DND-41 (cell line): ENCODE data around the gene AKR1A1.
"Not testable (repeated sequence)": the region's sequence is repeated elsewhere in the genome, so short reads cannot be mapped to it uniquely, and the experiment has no call there.

Experiments used
- ATAC-seq: fragments of 200-7000 bp; cut with Tn5 transposase; 3 replicates; pipeline ENCODE4 v1.9.1; 2021; ENCODE audit warnings: low read depth; ENCODE audit not compliant: insufficient read depth
- DNase-seq: peaks from one replicate; pipeline ENCODE4 v3.0.0-alpha.2; 2020
- H2AFZ ChIP-seq: 2 replicates; pipeline ENCODE4 v1.6.0; 2012; ENCODE audit warnings: low read depth, low read length
- H3K27ac ChIP-seq: 2 replicates; pipeline ENCODE4 v1.5.1; 2012; ENCODE audit warnings: low read length, inconsistent platforms
- H3K27me3 ChIP-seq: fragments of 200-600 bp; sonication (generic); 2 replicates; pipeline ENCODE4 v1.6.0; 2012; ENCODE audit warnings: low read length, mild to moderate bottlenecking, inconsistent platforms; ENCODE audit not compliant: insufficient read depth, poor library complexity
- H3K36me3 ChIP-seq: 2 replicates; pipeline ENCODE4 v1.5.1; 2012; ENCODE audit warnings: low read length, inconsistent platforms; ENCODE audit not compliant: insufficient read depth
- H3K4me1 ChIP-seq: 2 replicates; pipeline ENCODE4 v1.5.1; 2012; ENCODE audit warnings: mild to moderate bottlenecking, low read length; ENCODE audit not compliant: insufficient read depth
- H3K4me2 ChIP-seq: 2 replicates; pipeline ENCODE4 v1.6.0; 2012; ENCODE audit warnings: mild to moderate bottlenecking, moderate library complexity, low read length, inconsistent platforms; ENCODE audit not compliant: insufficient read depth
- H3K4me3 ChIP-seq, 2 experiments: fragments of 200-600 bp in 1 of 2; shearing (Covaris generic) in 1 of 2; 2 replicates each; pipeline ENCODE4 v1.5.1; 2012 to 2016; ENCODE audit warnings: inconsistent platforms in 2 of 2, low read length in 2 of 2, mild to moderate bottlenecking in 2 of 2, low read depth in 1 of 2, moderate library complexity in 1 of 2
- H3K79me2 ChIP-seq: 2 replicates; pipeline ENCODE4 v1.6.0; 2012; ENCODE audit warnings: low read length, inconsistent platforms; ENCODE audit not compliant: insufficient read depth
- H3K9ac ChIP-seq: 2 replicates; pipeline ENCODE4 v1.6.0; 2012; ENCODE audit warnings: low read depth, mild to moderate bottlenecking, inconsistent platforms, low read length, moderate library complexity
- H3K9me3 ChIP-seq: 2 replicates; pipeline ENCODE4 v1.5.1; 2012; ENCODE audit warnings: low read length, moderate library complexity, mild to moderate bottlenecking, inconsistent platforms; ENCODE audit not compliant: insufficient read depth, severe bottlenecking
- H4K20me1 ChIP-seq: 2 replicates; pipeline ENCODE4 v1.6.0; 2012; ENCODE audit warnings: low read length; ENCODE audit not compliant: insufficient read depth
- EZH2 ChIP-seq: IDR thresholded peaks from 3 replicates; pipeline ENCODE4 v1.6.1; 2012; ENCODE audit warnings: borderline replicate concordance, low read depth, mild to moderate bottlenecking, moderate library complexity, low read length, inconsistent platforms; ENCODE audit not compliant: severe bottlenecking
- TF ChIP-seq, protein P1 (sequence below): IDR thresholded peaks from 2 replicates; pipeline ENCODE4 v1.5.1; 2012; ENCODE audit warnings: borderline replicate concordance, low read length, moderate library complexity, mild to moderate bottlenecking; ENCODE audit not compliant: poor library complexity, severe bottlenecking; ENCODE audit errors: extremely low read depth

Gene AKR1A1

DNA sequence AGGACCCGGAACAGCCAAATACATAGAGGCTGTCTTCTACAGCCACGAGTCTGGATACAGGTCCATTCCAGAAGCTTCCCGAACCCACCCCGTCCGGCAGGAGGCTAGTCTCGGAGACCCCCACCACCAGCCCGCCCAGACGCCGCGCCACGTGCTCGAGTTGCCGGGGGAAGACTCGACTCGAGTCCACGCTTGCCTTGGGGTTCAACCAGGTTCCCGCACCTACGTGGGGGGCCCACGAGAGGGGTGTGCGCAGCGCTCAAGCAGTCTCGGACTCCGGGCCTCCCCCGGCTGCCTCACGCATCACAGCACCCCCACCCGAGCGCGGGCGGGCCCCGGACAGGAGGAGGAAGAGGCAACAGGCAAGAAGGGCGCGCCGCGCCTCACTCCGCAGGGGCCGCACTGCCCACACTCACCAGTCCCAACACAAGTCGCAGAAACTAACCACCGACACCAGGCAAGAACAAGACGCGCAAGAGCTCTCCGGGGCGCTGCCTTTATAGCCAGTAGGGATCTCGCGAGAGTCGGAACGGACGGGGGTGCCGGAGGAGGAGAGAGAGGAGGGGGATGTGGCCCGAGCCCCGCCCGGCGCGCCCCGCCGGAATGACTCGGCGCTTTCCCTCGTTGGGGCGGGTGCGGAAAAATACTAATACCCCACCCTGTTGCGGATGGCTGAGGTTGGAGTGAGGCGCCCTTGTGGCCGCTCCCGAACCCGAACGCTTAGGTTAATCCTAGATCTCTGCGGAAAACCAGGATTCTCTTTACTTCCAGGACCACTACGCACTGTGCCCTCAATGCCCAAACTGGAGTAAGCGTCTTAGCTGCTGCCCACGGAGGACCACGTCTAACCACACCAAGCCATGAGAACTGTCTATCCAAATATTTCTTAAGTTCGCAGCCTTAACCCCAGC is 29.0 kb upstream of the AKR1A1 start, which contains the start of gene PRDX1:
TSS of gene PRDX1 (minus strand) at position 472 of the 911 bp plus-strand sequence. CDS start 2,841 bp downstream, outside the sequence.
- peaks cover 16% of the 10 kb centered on the region; the same call in 1 of the 2 replicates for H4K20me1 ChIP-seq
- H3K36me3 ChIP-seq, result peaks cover 21% of the 10 kb centered on the region
- H3K4me3 ChIP-seq, result peak within 1 kb of the TSS; percentile 75 to 95
- H3K27ac ChIP-seq, result peak within 1 kb of the TSS; percentile 96
- DNase-seq (peak; percentile 98), ATAC-seq (peak; percentile 87)
- peaks cover 46% of the 10 kb centered on the region for H3K4me1 ChIP-seq
- TF ChIP-seq, protein P1, sequence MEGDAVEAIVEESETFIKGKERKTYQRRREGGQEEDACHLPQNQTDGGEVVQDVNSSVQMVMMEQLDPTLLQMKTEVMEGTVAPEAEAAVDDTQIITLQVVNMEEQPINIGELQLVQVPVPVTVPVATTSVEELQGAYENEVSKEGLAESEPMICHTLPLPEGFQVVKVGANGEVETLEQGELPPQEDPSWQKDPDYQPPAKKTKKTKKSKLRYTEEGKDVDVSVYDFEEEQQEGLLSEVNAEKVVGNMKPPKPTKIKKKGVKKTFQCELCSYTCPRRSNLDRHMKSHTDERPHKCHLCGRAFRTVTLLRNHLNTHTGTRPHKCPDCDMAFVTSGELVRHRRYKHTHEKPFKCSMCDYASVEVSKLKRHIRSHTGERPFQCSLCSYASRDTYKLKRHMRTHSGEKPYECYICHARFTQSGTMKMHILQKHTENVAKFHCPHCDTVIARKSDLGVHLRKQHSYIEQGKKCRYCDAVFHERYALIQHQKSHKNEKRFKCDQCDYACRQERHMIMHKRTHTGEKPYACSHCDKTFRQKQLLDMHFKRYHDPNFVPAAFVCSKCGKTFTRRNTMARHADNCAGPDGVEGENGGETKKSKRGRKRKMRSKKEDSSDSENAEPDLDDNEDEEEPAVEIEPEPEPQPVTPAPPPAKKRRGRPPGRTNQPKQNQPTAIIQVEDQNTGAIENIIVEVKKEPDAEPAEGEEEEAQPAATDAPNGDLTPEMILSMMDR, result peak; percentile 25
- TF ChIP-seq EZH2, result no peak
- H2AFZ ChIP-seq, result peak within 1 kb of the TSS; percentile 97
- H3K27me3 ChIP-seq, result no peaks in the 10 kb centered on the region
- peaks cover 49% of the 10 kb centered on the region for H3K79me2 ChIP-seq
- H3K9me3 ChIP-seq, result no peaks in the 10 kb centered on the region
- H3K4me2 ChIP-seq, result peak within 1 kb of the TSS; percentile 78
- H3K9ac ChIP-seq, result peak within 1 kb of the TSS; percentile 90

DNA sequence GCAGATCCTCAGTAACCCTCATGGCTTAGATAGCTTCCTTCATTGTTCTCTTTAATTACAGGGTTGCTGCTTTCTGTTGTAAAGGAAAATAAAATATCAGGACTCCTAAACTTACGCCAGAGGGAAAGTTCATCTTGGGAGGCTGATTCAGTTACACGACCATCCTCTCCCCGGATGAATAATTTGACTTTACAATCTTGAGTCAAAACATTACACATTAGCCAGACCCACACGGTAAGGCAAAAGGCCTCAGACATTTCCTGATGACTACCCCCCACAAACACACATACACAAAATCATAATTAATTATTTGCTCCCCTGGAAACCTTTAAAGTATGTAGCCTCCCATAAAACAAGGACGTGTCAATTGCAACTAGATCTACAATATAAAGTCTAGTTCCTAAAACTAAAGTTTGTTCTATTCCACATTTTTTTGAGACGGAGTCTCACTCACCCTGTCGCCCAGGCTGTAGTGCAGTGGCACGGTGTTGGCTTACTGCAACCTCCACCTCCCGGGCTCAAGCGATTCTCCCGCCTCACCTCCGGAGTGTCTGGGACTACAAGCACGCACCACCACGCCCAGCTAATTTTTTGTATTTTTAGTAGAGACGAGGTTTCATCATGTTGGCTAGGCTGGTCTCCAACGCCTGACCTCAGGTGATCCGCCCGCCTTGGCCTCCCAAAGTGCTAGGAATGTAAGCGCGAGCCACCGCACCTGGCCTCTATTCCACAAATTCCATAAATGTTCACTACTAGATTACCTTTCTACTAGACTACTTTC is 28.1 kb upstream of the AKR1A1 start:
- TF ChIP-seq, protein P1, result no peak
- H3K36me3 ChIP-seq, result peaks cover 13% of the 10 kb centered on the region
- peak overlapping the region; percentile 90 for H3K9ac ChIP-seq
- DNase-seq, result no peak
- no peaks in the 10 kb centered on the region for H3K27me3 ChIP-seq
- H3K27ac ChIP-seq, result peak overlapping the region; percentile 96
- peak overlapping the region; percentile 97 for H2AFZ ChIP-seq
- H3K9me3 ChIP-seq, result no peaks in the 10 kb centered on the region
- no peak for ATAC-seq
- H4K20me1 ChIP-seq, result peaks cover 10% of the 10 kb centered on the region; the same call in 1 of the 2 replicates
- H3K79me2 ChIP-seq, result peaks cover 42% of the 10 kb centered on the region
- peak overlapping the region; percentile 78 for H3K4me2 ChIP-seq
- H3K4me3 ChIP-seq, result peak overlapping the region; percentile 22 to 75; a peak in 3 of 4 replicates
- peaks cover 43% of the 10 kb centered on the region for H3K4me1 ChIP-seq

DNA sequence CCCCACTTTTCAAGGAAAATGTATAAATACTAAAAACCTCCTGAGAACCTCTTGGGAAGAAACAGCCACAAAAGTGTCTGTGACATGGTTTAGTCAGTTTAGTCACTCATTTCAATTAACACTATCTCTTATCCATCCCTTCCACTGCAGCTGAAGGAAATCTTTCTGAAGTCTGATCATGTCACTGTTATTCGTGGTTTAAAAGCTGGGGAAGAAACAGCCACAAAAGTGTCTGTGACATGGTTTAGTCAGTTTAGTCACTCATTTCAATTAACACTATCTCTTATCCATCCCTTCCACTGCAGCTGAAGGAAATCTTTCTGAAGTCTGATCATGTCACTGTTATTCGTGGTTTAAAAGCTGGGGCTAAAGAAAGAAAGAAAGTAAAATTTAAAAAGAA is 27.1 kb upstream of the AKR1A1 start:
- ATAC-seq, result 0 out of 3 replicates have a peak, but pooled peaks have one; percentile 8
- not testable (repeated sequence) for H2AFZ ChIP-seq, H3K9me3 ChIP-seq, H3K27me3 ChIP-seq, H3K36me3 ChIP-seq, DNase-seq, H3K9ac ChIP-seq, H3K4me3 ChIP-seq, H3K4me2 ChIP-seq
- Histone ChIP-seq H3K27ac (peak overlapping the region; percentile 54; the same call in 1 of the 2 replicates), H4K20me1 (peaks cover 10% of the 10 kb centered on the region; the same call in 1 of the 2 replicates), H3K79me2 (peaks cover 33% of the 10 kb centered on the region), H3K4me1 (peaks cover 41% of the 10 kb centered on the region)

DNA sequence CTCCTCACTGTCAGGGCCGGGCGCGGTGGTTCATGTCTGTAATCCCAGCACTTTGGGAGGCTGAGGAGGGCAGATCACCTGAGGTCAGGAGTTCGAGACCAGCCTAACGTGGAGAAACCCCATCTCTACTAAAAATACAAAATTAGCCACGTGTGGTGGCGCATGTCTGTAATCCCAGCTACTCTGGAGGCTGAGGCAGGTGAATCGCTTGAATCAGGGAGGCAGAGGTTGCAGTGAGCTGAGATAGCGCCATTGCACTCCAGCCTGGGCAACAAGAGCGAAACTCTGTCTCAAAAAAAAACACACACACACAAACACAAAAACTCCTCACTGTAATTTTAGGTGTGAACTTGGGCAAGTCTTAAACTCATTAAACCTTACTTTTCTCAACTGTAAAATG is 26.7 kb upstream of the AKR1A1 start:
- not testable (repeated sequence) for ATAC-seq, H3K9ac ChIP-seq, H4K20me1 ChIP-seq, H3K4me3 ChIP-seq, DNase-seq, H3K27me3 ChIP-seq, H3K36me3 ChIP-seq, H2AFZ ChIP-seq, H3K4me2 ChIP-seq, H3K9me3 ChIP-seq, H3K27ac ChIP-seq
- H3K4me1 ChIP-seq, result peaks cover 37% of the 10 kb centered on the region
- peaks cover 29% of the 10 kb centered on the region for H3K79me2 ChIP-seq
